CD4-positive, alpha-beta T cell treated with Interleukin-4 for 1 hour (primary cell): ENCODE results near the gene EMC1.
"Not testable (repeated sequence)": the region's sequence is repeated elsewhere in the genome, so short reads cannot be mapped to it uniquely, and the experiment has no call there.

Experiments
- DNase-seq, 2 donors: peaks; one replicate each; pipeline ENCODE4 v3.0.0-alpha.2; 2020 to 2022

The EMC1 gene

GRCh38 chr1:19187852-19188251 lies 63.5 kb downstream of the EMC1 start:
- no peak for DNase-seq

DNA sequence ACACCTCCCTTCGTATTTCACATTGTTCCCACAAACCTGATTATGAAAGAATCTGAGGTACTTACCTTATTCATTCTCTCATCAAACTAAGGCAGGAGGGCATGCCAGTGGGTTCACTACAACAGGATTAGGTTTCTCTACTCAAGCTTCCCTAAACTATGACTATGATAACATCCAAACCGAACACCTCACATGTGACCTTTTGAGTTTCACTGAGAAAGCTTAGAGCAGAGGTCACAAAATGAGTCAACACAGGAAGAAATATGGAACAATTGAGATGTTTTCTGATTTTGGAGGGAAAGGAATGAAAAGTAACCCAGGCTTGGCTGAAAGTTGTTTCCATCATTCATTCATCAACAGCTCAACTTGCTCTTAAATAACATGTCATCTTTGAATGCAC lies 65.3 kb downstream of the EMC1 start:
- DNase-seq = no peak

GRCh38 chr1:19182223-19182622 lies 69.1 kb downstream of the EMC1 start:
- DNase-seq = no peak

DNA sequence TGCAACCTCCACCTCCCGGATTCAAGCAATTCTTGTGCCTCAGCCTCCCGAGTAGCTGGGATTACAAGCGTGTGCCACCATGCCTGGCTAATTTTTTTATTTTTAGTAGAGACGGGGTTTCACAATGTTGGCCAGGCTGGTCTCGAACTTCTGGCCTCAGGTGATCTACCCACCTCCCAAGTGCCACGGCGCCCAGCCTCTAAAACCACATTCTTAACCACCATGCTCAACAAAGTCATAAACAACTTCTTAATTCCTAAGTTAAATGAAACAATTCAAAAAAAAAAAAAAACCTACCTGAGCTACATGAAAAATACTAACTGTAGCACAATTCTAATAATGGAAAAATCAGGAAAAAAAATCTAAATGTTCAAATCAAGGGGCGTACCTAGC lies 71.1 kb downstream of the EMC1 start:
- DNase-seq = not testable (repeated sequence)

GRCh38 chr1:19179597-19180264 lies 71.6 kb downstream of the EMC1 start:
- DNase-seq = peak; percentile 30 to 40

DNA sequence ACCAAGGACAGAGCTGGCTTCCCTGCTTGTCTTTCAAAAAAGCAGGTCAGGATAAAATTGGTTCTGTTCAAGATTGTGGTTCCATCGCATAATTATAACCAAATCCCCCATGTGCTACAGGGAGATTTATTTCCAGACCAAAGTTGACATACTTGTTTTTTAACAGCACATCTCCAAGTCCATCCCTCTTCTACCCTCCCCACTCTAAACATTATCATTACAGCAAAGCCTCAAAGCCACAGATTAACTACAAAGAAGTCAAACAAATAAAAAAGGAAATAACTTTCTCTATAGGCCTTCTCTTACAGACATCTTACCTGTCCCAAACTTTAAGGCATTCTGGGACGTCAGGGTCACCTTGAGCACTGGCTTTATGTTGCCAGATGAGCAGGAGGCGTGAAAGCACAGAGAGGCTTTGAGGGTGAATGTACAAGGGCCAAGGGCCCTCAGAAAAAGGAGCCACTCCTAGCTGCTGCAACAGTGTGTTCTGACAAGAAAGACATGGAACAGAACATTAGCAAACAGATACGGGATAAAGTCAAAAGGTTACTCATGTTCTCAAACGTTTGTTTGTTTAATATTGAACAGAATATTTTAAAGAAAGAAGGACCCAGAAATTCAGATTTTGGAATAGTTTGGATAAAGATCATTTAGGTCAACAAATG lies 72.5 kb downstream of the EMC1 start:
- DNase-seq = no peak

DNA sequence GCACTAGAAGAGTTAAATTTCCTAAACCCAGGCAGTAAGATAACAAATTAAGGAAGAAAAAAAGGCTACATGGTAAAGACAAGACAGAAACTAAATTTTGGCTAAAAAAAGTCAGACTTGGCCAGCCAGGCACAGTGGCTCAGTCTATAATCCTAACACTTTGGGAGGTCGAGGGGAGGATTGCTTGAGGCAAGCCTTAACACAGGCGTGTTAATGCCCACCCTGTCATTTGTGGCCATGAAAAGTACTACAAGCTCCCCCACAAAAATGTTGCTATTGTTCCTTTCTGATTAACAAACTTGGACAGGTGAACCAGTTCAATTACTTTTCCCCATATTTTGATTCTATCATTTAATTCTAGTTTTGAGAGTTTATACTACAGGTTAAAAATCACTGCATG lies 73.5 kb downstream of the EMC1 start:
- DNase-seq = no peak

GRCh38 chr1:19169642-19170041 lies 81.7 kb downstream of the EMC1 start:
- DNase-seq = no peak

- no peak for DNase-seq
Observed at GRCh38 chr1:19167140-19167539, 84.2 kb downstream of the EMC1 start.

DNA sequence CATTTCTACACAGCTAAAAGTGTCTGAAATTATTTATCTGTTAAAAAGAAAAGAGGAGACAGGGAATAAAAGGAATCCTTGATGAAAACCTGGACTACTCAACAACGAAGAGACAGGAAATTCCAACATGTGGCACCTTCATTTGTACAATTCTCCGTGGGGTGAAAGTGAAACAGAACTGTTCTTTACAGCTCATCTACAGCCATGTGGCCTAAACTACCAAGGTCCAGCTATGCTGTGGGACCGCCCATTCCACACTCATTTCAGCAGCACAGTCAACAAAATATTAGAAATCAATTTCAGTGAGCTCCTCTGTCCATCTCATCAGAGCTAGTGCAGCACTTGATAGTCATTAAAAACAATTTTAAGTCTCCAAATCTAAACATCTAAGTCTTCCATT lies 85.3 kb downstream of the EMC1 start:
- DNase-seq = no peak
